GM20431 (cell line): ENCODE measurements around the gene MAN1B1.

Experiments used
- in situ Hi-C: fragments of 300-500 bp; cut with MseI, MboI; formaldehyde crosslinking; loops from one replicate; pipeline ENCODE4 v1.15.0; 2020; ENCODE audit warnings: low sequenced_read_pairs; ENCODE audit not compliant: unreplicated experiment

The MAN1B1 gene

DNA sequence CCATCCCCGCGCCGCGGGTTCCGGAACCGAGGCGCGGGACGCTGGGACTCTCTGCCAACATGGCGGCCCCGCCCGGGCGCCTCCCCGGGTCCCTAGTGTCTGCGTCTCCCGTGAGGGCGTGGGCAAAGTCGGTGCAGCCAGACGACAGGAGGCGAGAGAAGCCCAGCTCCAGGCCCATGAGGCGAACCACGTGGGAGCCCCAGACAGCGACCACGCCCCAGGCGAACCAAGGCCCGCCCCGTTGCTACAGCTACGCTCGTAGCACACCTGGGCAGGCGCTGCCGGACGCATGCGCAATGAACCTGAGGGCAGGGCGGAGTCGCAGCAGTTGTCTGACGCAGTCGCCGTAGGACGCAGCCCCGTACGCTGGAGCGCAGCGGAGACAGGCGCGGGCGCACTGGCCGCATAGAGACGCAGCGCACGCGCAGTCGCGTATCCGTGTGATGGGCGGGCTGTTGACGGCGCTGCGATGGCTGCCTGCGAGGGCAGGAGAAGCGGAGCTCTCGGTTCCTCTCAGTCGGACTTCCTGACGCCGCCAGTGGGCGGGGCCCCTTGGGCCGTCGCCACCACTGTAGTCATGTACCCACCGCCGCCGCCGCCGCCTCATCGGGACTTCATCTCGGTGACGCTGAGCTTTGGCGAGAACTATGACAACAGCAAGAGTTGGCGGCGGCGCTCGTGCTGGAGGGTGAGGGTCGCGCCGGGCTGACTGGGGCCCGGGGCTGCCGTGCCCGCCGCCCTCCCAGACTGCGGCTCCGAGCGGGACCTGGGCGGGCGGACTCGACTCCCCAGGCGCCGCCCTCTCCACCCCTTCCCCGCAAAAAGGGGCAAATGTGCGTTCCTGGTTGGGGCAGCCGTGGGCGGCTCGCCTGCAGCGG is at the start of gene MAN1B1:
MAN1B1 (plus strand) TSS at position 455 of the 878 bp plus-strand sequence; CDS start at position 470, 15 bp downstream.
- in situ Hi-C loops: no loop called here

DNA sequence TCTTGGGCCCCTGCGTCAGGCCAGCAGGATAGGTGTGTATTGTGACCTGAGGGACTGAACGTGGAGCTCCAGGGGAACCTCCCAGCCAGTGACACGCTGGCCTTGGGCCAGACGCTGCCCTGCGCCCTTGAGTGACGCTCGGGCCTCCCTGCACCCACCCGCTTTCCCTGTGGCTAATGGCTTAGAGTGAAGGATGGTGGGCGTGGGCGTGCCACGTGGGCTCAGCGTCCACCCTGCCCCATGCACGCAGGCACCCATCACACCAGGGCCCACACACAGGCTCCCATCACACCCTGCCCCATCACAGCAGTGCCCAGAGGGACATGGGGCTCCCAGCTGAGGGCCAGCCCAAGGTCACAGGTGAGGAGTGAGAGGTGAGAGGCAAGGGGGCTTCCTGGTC is 49.8 kb upstream of the MAN1B1 start:
- in situ Hi-C loops: loop anchor here (10.0 kb wide), 1 partner anchor 252 kb away; no protein-coding TSS in a partner anchor

DNA sequence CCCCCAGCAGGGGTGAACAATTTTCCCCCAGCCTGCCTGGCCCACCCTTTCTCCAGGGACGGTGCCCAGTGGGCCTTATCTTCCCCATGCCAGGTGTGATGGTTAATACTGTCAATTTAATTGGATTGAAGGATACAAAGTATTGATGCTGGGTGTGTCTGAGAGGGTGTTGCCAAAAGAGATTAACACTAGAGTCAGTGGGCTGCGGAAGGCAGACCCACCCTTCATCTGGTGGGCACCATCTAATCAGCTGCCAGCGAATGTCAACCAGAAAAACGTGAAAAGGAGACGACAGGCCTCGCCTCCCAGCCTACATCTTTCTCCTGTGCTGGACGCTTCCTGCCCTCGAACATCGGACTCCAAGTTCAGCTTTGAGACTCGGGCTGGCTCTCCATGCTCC is 49.3 kb upstream of the MAN1B1 start:
- in situ Hi-C loops: loop anchor here (10.0 kb wide), 1 partner anchor 253 kb away; no protein-coding TSS in a partner anchor

DNA sequence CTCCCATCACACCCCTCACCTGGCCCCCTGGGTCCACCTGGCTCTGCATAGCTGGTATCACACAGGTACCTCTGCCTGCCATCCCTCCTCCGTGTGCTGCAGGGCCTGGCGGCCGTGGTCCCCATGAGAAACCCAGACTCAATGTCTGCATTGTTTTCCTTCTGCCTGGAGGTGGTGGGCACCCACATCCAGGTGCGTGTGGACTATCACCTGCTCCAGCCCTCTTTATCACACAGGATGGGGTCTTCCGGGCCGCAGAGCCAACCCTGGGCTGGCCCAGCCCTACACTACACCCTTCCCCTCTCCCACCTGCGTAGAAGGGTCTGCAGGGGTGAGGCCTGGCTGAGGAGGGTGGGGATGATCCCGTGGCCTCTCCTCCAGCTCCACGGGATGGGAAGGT is 47.9 kb upstream of the MAN1B1 start:
- in situ Hi-C loops: loop anchor here (10.0 kb wide), 1 partner anchor 254 kb away; no protein-coding TSS in a partner anchor

DNA sequence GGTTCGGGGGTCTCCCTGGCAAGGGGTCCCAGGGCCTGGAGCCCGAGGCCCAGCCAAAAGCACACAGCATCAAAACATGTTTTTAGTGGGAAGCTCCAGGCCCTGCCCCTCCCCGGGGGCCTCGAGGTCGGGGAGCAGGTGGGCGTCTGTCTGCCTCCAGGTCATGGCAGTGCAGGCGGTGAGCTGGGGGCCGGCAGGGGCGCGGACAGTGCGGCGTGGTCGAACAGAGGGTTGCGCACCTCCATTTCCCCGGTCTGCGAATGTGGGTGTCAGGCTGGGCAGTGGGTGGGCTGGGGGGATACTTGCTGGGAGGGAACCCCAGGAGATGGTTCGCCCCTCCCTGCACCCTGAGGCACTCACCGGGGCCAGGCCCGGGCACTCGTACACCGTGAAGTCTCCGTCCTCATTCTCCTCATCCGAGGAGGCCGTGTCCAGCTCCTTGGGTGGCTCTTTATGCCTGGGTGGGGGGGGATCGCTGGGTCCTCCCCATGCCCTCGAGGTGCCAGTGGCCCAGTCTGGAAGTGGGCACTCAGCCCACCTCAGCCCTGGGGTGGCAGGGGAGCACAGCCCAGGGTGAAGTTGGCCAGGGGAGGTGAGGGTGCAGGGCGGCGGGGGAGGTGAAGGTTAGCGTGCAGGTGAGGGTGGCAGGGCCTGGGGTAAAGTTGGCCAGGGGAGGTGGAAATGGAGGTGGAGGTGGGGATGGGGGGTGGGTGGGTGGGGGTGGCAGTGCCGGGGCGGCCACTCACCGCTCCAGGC is 47.0 kb upstream of the MAN1B1 start:
- in situ Hi-C loops: loop anchor here (10.0 kb wide), 1 partner anchor 255 kb away; no protein-coding TSS in a partner anchor

DNA sequence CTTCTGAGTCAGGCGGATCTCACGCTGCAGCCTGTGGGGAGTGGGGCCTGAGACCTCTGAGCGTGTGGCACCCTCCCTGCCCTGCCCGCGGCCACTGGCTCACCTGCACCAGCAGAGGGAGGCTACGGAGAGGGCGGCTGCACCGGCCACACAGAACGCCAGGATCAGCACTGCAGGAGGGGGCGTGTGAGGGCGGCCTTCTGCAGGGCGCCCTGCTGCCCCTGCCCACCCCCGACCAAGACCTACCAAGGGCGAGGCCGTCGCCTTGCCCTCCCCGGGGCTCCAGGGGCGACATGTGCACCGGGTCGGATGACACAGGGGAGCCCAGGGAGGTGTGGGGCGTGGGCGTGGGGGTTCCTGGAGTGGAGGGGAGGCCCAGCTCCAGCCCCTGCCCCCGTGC is 46.2 kb upstream of the MAN1B1 start:
- in situ Hi-C loops: no loop called here

DNA sequence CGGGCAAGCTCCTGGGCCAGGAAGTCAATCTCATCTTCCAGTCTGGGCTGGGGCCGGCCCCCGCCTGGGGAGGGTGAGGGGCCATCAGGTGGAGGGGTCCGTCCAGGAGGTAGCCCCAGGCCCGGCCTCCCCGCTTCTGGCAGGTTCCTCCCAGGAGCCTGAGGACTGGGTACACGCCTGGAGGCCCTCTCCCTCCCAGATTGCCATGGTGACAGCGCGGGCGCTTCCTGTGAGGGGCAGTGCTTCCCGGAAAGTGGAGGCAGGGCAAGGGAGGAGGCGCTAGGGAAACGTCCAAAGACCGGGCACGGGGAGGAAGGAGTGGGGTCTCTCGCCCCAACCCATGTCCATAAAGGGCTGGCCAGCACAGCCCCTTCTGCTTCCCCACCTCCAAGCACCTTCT is 45.7 kb upstream of the MAN1B1 start:
- in situ Hi-C loops: no loop called here

DNA sequence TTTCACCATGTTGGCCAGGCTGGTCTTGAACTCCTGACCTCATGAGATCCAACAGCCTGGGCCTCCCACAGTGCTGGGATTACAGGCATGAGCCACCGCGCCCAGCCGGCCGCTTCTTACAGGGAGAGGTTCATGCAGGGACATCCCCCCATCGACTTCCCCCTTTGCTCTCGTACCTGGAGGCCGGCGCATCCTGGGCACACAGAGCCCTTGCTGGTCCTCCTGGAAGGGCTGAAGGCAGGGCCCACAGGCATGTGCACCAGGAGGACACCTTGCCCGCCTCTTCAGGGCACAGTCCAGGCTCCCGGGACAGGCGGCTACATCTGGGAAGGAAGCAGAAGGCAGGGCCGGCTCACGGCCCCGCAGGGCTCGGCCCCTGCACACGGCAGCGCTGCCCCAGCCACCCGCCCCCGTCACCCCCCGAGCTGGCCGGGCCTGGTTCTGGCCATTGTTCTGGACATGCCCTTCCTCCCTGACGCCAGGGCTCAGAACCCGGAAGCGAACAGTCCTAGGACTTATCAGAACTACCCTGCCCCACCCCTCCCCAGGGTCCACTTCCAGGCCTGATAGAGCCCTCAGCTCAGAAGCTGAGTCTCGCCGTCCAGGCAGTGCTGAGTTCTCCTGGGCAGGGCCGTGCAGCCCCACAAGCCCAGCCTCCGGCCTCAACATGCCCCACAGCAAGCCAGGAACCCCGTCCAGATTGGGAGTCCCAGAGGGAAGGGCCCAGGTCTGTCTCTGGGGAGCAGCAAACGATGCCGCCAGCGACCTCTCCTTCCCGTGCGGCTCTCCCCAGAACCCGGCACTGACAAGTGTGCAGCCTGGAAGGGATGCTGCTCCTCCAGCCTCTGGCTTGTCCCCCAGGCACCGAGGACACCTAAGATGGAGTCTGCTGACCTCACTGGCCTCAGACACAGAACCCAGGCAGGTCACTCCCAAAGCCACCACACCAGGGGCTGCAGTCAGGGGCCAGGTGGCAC is 43.7 kb upstream of the MAN1B1 start:
- in situ Hi-C loops: no loop called here

DNA sequence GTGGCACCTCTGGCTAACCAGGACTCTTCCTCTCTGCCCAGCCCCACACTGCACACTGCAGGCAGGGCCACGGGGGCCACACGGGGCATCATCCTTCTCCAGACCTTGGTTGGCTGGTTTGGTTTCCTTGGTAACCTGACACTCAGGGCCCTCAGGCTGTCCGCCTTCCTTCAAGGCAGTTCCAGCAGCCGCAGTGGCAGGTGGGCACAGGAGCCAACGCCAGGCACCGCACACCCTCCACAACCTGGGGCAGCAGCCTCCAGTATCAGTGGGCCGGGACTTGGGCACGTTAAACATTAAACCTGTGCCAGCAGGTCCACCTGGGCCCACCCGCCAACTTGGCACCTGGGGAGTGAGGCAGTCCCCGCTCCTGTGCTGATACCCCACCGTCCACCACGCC is 42.7 kb upstream of the MAN1B1 start:
- in situ Hi-C loops: no loop called here

DNA sequence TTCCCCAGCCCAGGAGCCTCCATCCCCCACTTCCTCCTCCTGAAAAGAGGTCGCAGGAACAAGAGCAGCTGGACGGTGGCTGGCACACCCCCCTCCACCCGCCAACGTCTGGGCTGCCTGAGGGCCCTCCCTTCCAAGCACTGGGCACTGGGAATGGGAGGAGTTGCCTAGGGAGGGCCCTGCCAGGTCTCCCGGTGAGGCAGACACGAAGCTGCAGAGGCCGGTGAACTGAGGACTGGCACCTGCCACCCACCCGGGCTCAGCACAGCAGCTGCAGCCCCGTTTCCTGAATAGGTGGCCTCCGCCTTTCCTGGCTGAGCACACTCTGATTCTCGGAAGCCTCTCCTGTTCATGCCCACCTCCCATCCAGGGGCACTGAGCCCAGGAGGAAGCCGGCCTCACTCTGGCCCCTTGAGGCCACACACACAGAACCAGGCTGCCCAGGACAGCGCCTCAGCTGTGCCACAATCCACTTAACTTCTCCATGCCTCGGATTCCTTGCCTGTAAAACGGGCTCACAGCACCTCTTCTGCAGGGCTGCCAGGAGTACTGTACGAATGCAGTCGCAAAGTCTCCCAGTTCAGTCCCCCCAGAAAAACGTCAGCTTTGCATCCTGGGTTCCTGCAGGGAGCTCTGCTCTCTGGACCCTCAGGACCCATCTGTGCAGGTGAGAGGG is 42.1 kb upstream of the MAN1B1 start:
- in situ Hi-C loops: no loop called here

DNA sequence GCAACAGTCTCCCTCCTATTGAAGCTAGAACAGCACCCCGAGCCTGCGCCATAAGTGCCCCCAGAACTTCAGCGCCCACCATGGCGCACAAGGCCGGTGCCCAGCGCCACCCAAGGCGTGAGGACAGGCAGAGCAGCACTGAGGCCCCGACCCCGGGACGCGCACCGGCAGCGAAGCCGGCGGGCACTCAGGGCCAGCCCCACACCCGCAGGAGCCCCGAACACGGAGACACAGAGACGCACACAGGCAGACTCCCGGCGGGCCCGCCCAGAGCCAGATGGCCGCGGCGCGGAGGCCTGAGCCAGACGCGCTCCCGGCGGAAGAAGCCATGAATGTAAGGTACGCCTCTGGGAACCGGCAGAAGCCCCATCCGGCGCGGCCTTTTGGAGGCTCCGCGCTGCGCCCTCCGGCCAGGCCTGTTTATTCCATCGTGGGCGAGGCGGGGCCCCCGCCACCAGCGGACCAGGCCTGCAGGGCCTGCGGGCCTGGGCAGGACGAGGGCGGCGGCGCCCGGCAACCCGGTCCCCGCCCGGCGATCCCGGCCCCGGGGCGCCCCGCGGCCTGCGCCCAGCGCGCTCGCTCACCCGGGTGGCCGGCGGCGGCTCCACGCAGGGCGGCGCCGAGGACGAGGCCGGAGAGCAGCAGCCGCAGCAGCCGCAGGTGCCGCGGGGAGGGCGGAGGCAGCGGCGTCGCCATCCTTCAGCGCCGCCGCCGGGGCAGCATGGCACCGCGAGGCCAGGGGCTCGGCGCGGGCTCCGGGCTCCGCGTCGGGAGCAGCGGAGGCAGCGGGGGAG is 41.3 kb upstream of the MAN1B1 start:
- in situ Hi-C loops: no loop called here

DNA sequence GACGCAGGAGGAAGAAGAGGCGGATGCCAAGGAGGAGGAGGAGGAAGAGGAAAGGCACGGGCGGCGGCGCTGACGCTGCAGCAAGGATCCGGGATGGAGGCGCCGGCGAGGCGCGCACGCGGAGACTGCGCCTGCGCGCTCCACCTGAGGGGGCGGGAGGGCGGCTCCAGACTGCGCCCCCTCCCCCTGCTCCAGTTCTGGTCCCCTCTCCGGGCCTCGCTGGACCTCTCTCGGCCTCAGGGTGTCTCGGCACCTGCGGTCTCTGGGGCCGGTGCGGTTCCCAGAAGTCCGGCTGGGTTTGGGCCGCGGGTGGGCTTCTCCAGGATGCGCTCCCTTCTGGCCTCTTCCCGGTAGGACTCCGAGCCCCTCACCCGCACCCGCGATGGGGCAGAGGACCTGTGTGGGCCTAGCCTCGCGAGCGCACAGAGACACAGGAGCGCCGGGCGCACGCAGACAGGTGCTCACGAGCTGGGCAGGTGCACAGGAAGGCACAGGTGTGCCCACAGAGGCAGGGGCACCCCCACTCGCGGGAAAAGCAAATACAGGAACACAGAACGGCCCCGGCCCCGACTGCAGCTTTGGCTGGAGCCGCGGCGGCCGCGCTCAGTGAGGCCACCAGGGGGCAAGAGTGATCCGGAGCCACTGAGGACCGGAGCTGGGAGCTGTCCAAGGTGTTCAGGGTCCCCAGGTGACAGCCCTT is 40.5 kb upstream of the MAN1B1 start, which contains the start of gene NPDC1:
NPDC1 (minus strand) TSS at position 90 of the 700 bp plus-strand sequence. CDS start 188 bp downstream, outside the sequence.
- in situ Hi-C loops: no loop called here

DNA sequence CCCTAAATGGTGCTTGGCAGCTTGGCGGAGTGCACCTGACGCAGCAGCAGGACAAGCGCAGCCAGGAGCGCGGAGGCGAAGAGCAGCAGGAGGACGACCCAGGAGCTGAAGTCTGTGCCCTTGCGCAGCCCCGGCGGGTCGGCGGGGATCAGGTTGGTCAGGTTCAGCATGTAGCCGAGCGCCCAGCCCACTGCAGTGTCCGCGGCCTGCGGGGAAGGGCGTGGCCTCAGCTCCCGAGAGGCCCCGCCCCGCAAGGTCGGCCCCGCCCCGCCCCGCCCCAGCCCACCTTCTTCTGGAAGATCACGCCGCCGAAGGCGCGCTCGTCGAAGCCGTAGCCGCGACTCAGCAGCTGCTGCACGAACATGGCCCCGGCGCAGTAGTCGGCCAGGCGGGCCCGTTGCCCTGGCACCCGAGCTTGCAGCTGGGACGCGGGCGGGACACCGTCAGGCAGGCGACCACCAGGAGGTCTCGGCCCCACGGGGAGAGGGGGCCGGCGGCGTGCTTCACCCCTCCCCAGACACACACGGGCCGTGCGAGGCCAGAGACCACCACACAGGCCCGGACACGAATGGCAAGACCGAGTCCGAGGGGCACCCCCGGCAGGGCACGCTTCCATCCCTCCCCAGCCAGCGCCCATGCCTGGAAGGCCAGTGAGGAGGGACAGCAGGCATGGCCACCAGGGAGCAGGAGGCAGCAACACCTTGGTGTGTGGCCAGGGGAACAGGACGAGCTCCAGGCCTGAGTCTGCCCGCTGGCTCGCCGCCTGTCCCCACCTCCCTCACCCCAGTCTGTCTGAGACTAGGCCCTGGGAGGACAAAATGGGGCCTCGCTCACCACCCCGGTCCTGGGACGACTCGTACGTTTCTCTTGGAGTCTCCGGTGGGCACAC is 37.9 kb upstream of the MAN1B1 start:
- in situ Hi-C loops: no loop called here

DNA sequence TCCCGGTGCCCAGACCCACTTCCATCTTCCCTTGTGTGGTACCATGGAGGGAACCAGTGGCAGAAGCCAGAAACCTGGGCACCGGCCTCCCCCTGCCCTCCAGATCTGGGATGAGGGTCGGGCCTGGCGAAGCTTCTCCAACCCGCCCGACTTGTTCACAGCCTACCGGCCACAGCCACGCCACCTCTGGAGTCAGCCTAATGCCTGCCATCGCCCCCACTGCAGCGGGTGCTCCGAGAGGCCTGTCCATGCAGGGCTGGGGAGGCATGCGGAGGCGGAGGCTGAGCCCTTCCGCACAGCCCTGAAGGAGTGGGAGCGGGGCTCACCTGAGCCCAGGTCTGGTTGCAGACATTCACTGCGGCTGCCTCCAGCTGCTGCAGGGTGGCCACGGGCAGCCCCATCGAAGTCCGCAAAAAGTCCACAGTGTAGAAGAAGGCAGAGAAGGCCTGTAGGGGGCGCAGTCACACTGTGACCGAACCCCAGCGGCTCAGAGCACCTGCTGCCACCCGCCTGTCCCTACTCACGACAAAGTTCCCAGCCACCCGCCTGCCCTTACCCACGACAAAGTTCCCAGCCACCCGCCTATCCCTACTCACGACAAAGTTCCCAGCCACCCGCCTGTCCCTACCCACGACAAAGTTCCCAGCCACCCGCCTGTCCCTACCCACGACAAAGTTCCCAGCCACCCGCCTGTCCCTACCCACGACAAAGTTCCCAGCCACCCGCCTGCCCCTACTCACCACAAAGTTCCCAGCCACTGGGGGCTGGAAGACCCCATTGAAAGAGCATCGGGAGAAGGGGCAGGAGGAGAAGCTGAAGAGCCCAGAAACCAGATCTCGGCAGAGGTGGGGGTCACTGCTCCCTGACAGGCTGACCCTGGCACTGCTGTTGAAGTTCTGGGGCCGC is 37.0 kb upstream of the MAN1B1 start:
- in situ Hi-C loops: no loop called here

DNA sequence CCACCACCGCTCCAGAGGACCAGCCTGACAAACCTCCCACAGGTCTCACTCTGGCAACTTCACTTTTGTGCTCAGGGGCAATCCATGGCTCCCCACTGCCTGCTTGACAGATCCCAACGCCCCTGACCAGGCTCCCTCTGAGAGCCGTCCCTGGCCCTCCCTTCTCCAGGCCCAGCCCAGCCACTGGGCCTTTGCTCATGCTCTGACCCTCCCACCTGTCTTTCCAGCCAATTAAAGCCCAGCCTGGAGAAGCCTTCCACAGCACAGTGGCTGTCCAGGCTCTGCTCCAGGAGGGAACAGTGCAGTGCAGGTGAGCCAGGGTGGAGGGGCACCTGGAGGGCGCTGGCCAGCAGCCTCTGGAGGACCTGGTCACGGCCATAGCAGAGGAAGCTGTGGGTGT is 36.2 kb upstream of the MAN1B1 start:
- in situ Hi-C loops: no loop called here

DNA sequence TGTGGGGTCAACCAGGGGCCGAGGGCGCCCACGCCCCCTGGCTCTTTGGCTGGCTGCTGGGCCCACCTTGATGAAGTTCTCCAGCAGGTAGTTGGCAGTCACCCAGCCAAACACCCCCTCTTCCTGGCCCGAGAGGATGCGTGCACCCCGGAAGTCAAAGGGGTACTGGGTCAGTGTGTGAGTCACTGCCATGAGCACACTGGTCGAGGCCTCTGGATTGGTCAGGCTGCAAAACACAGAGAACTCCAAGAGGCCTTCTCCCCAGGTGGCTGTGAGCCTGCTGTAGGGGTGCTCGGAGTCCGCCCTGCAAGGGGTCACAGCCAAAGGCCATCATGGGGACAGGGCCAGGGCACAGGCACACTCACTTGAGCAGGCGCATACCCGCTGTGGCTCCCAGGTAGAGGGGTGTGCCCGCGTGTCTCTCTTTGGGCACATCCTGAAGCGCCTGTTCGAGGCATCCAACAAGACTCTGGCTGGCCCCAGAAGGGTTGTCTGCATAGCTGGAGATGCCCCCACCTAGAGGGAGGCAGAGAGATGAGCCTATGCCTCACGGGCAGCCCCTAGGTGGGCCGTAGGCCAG is 35.5 kb upstream of the MAN1B1 start:
- in situ Hi-C loops: no loop called here
